ENCODE data around the gene NETO2. TPM values are rescaled to one million over a fixed set of nuclear protein-coding genes. Genes with fewer than 3 reads are reported as not detected.

The NETO2 gene
- total and polyA plus RNA-seq, 4 donors = 0.20 to 1.6 (median 0.37) TPM

- Histone ChIP-seq H3K9me3 (ENCODE audit: control insufficient read depth in 4 of 4, low read length in 3 of 4) (no peaks in the 10 kb centered on the region), H3K27ac (ENCODE audit: low read depth in 1 of 2, low read length in 2 of 2) (no peak overlapping the region), H3K9ac (ENCODE audit: low read depth in 1 of 2, low read length in 2 of 2) (no peak overlapping the region), H3K36me3 (ENCODE audit: control insufficient read depth in 4 of 4, insufficient read depth in 3 of 4, low read depth in 1 of 4, low read length in 3 of 4) (peaks cover 0 to 5% (median 3%) of the 10 kb centered on the region in 4 donors), H3K4me3 (ENCODE audit: low read depth in 1 of 3, low read length in 3 of 3) (no peak overlapping the region), H3K4me1 (ENCODE audit: control insufficient read depth in 4 of 4, insufficient read depth in 4 of 4, low read length in 3 of 4) (no peaks in the 10 kb centered on the region), H3K27me3 (ENCODE audit: control insufficient read depth in 4 of 4, insufficient read depth in 4 of 4, low read length in 3 of 4) (no peaks in the 10 kb centered on the region)
- TF ChIP-seq TAF1 (conservative IDR thresholded peaks at IDR 0.05) (no peak), REST (IDR thresholded peaks at IDR 0.05) (no peak), YY1 (IDR thresholded peaks at IDR 0.05) (no peak), EGR1 (IDR thresholded peaks at IDR 0.05; ENCODE audit: low read depth in 2 of 2) (no peak), RAD21 (IDR thresholded peaks at IDR 0.05) (no peak), HNF4A (conservative IDR thresholded peaks at IDR 0.05) (no peak), FOXA2 (IDR thresholded peaks at IDR 0.05) (no peak), CTCF (IDR thresholded peaks at IDR 0.05; ENCODE audit: low read depth, low read length, missing input control) (no peak), NR2F2 (IDR thresholded peaks at IDR 0.05) (no peak), GABPA (IDR thresholded peaks at IDR 0.05 in 1 of 2, conservative IDR thresholded peaks at IDR 0.05 in 1 of 2) (no peak), SP1 (IDR thresholded peaks at IDR 0.05) (no peak), FOXA1 (IDR thresholded peaks at IDR 0.05) (no peak), MAX (IDR thresholded peaks at IDR 0.05) (no peak)
- 96% methylated on average over 4 of the region's 4 CpGs for WGBS
- no peak for DNase-seq (ENCODE audit: low spot score)
These were observed 17.7 kb upstream of the NETO2 start for GRCh38 chr16:47161464-47161863.

- Histone ChIP-seq H3K9ac (ENCODE audit: low read depth in 1 of 2, low read length in 2 of 2) (no peak overlapping the region), H3K27ac (ENCODE audit: low read depth in 1 of 2, low read length in 2 of 2) (no peak overlapping the region), H3K4me1 (ENCODE audit: control insufficient read depth in 4 of 4, insufficient read depth in 4 of 4, low read length in 3 of 4) (no peaks in the 10 kb centered on the region), H3K9me3 (ENCODE audit: control insufficient read depth in 4 of 4, low read length in 3 of 4) (no peaks in the 10 kb centered on the region), H3K27me3 (ENCODE audit: control insufficient read depth in 4 of 4, insufficient read depth in 4 of 4, low read length in 3 of 4) (no peaks in the 10 kb centered on the region), H3K4me3 (ENCODE audit: low read depth in 1 of 3, low read length in 3 of 3) (no peak overlapping the region), H3K36me3 (ENCODE audit: control insufficient read depth in 4 of 4, insufficient read depth in 3 of 4, low read depth in 1 of 4, low read length in 3 of 4) (peaks cover 0 to 5% (median 3%) of the 10 kb centered on the region in 4 donors)
- DNase-seq (ENCODE audit: low spot score) = no peak
- 96% methylated on average over 3 of the region's 3 CpGs for WGBS
- TF ChIP-seq FOXA2 (IDR thresholded peaks at IDR 0.05) (no peak), RAD21 (IDR thresholded peaks at IDR 0.05) (no peak), HNF4A (conservative IDR thresholded peaks at IDR 0.05) (no peak), GABPA (IDR thresholded peaks at IDR 0.05 in 1 of 2, conservative IDR thresholded peaks at IDR 0.05 in 1 of 2) (no peak), EGR1 (IDR thresholded peaks at IDR 0.05; ENCODE audit: low read depth in 2 of 2) (no peak), ATF3 (IDR thresholded peaks at IDR 0.05) (no peak), YY1 (IDR thresholded peaks at IDR 0.05) (no peak), HNF4G (IDR thresholded peaks at IDR 0.05) (no peak), FOXA1 (IDR thresholded peaks at IDR 0.05) (no peak), ZBTB33 (IDR thresholded peaks at IDR 0.05) (no peak), RXRA (IDR thresholded peaks at IDR 0.05) (no peak), MAX (IDR thresholded peaks at IDR 0.05) (no peak), JUND (IDR thresholded peaks at IDR 0.05) (no peak)
These were observed 16.7 kb upstream of the NETO2 start for GRCh38 chr16:47160422-47160821.
